SK-N-SH (cell line): ENCODE measurements around the gene SSTR4. TPM values are rescaled to one million over a fixed set of nuclear protein-coding genes. Genes with fewer than 3 reads are reported as not detected.

ENCODE experiments used
- CTCF ChIA-PET: fragments of 300-600, 350-600 bp; formaldehyde crosslinking; extraction: SDS; loops from one replicate; lab custom pipeline; 2021; lab: Yijun Ruan, JAX
- POLR2A ChIA-PET: fragments of 350-600 bp; sonication (Branson Sonifier 250); formaldehyde crosslinking; extraction: SDS; loops from one replicate; lab custom pipeline; 2020; ENCODE audit warnings: antibody characterized with exemption, inconsistent platforms; lab: Yijun Ruan, JAX
- DNase-seq: peaks from one replicate; pipeline ENCODE4 v3.0.0; 2012
- H2AFZ ChIP-seq: fragments of 200-600 bp; sonication (generic); 2 replicates; pipeline ENCODE4 v1.8.1; 2016; ENCODE audit warnings: antibody characterized with exemption, mild to moderate bottlenecking, low read depth
- H3F3A ChIP-seq: fragments of 200-600 bp; sonication (generic); replicated peaks from 2 replicates; pipeline ENCODE3; 2016; ENCODE audit warnings: antibody characterized with exemption, mild to moderate bottlenecking; ENCODE audit not compliant: insufficient read depth
- H3K27ac ChIP-seq, 2 experiments: fragments of 200-500 bp in 1 of 2; fragments of 200-600 bp in 1 of 2; sonication (Bioruptor generic) in 1 of 2; sonication (generic), shearing (Covaris generic) in 1 of 2; 2 replicates each; pipeline versions ENCODE4 v1.5.1 to v1.6.1; 2014 to 2016; ENCODE audit warnings: low read depth in 2 of 2, inconsistent platforms in 1 of 2, low read length in 1 of 2, mild to moderate bottlenecking in 1 of 2, mixed read lengths in 1 of 2
- H3K27me3 ChIP-seq: fragments of 200-600 bp; sonication (generic), shearing (Covaris generic); 2 replicates; pipeline ENCODE4 v1.6.1; 2016; ENCODE audit warnings: mixed run types; ENCODE audit not compliant: insufficient read depth
- H3K36me3 ChIP-seq, 2 experiments: fragments of 200-500 bp in 1 of 2; fragments of 200-600 bp in 1 of 2; sonication (Bioruptor generic) in 1 of 2; sonication (generic) in 1 of 2; replicated peaks in 1 of 2; 2 replicates each; pipeline versions ENCODE3 to v1.5.1; 2014 to 2016; ENCODE audit warnings: low read length in 1 of 2, mild to moderate bottlenecking in 1 of 2; ENCODE audit not compliant: insufficient read depth in 2 of 2, control insufficient read depth in 1 of 2
- H3K4me1 ChIP-seq, 2 experiments: fragments of 200-500 bp in 1 of 2; fragments of 200-600 bp in 1 of 2; sonication (Bioruptor generic) in 1 of 2; sonication (generic), shearing (Covaris generic) in 1 of 2; 2 replicates each; pipeline versions ENCODE4 v1.5.1 to v1.6.1; 2014 to 2016; ENCODE audit warnings: low read depth in 1 of 2, low read length in 1 of 2, mixed run types in 1 of 2; ENCODE audit not compliant: insufficient read depth in 2 of 2, control insufficient read depth in 1 of 2
- H3K4me2 ChIP-seq: fragments of 200-600 bp; sonication (generic), shearing (Covaris generic); 2 replicates; pipeline ENCODE4 v1.6.1; 2017; ENCODE audit warnings: mixed run types
- H3K4me3 ChIP-seq, 2 experiments: fragments of 200-500 bp in 1 of 2; fragments of 200-600 bp in 1 of 2; sonication (Bioruptor generic) in 1 of 2; sonication (generic), shearing (Covaris generic) in 1 of 2; 2 replicates each; pipeline versions ENCODE4 v1.5.1 to v1.8.1; 2014 to 2016; ENCODE audit warnings: low read depth in 2 of 2, inconsistent platforms in 1 of 2, low read length in 1 of 2, mild to moderate bottlenecking in 1 of 2, mixed read lengths in 1 of 2, moderate library complexity in 1 of 2
- H3K79me2 ChIP-seq: fragments of 200-600 bp; sonication (generic); 2 replicates; pipeline ENCODE4 v1.8.1; 2017; ENCODE audit warnings: mild to moderate bottlenecking; ENCODE audit not compliant: insufficient read depth
- H3K9ac ChIP-seq: fragments of 200-600 bp; sonication (generic); 2 replicates; pipeline ENCODE4 v1.6.1; 2017; ENCODE audit warnings: mixed run types
- H3K9me2 ChIP-seq: fragments of 200-600 bp; sonication (generic); 2 replicates; pipeline ENCODE4 v1.6.1; 2017; ENCODE audit warnings: mixed run types
- H3K9me3 ChIP-seq: fragments of 200-600 bp; sonication (generic); 2 replicates; pipeline ENCODE4 v1.6.1; 2017; ENCODE audit warnings: mixed run types, mild to moderate bottlenecking, moderate library complexity
- H4K20me1 ChIP-seq: fragments of 200-600 bp; sonication (generic); 2 replicates; pipeline ENCODE4 v1.6.1; 2017; ENCODE audit warnings: mild to moderate bottlenecking, mixed run types; ENCODE audit not compliant: insufficient read depth
- CHD2 ChIP-seq: fragments of 150-350 bp; IDR thresholded peaks from 2 replicates; pipeline ENCODE4 v1.6.1; 2018; ENCODE audit warnings: low read length; ENCODE audit not compliant: partially characterized antibody
- FOSL2 ChIP-seq: IDR thresholded peaks from 2 replicates; pipeline ENCODE4 v1.4.0; 2012; ENCODE audit warnings: low read depth, mild to moderate bottlenecking, moderate library complexity, borderline replicate concordance
- FOXJ3 ChIP-seq: sonication (generic); formaldehyde crosslinking; IDR thresholded peaks from 2 replicates; pipeline ENCODE4 v1.5.1; 2020; ENCODE audit warnings: mild to moderate bottlenecking, missing genetic modification reagents
- GABPA ChIP-seq: IDR thresholded peaks from 2 replicates; pipeline ENCODE4 v1.4.0; 2012; ENCODE audit warnings: low read depth, mild to moderate bottlenecking
- JUND ChIP-seq: IDR thresholded peaks from 2 replicates; pipeline ENCODE4 v1.4.0; 2012
- MEF2A ChIP-seq: IDR thresholded peaks from 2 replicates; pipeline ENCODE4 v1.4.0; 2012; ENCODE audit warnings: low read depth, borderline replicate concordance
- NFIC ChIP-seq: IDR thresholded peaks from 2 replicates; pipeline ENCODE4 v1.4.0; 2012; ENCODE audit warnings: borderline replicate concordance
- POLR2AphosphoS5 ChIP-seq: IDR thresholded peaks from 2 replicates; pipeline ENCODE4 v1.6.1; 2012; ENCODE audit warnings: low read depth, low read length
- RXRA ChIP-seq: IDR thresholded peaks from 2 replicates; pipeline ENCODE4 v1.4.0; 2012; ENCODE audit warnings: low read depth, mild to moderate bottlenecking, borderline replicate concordance
- SIN3A ChIP-seq: IDR thresholded peaks from 2 replicates; pipeline ENCODE4 v1.6.1; 2012; ENCODE audit warnings: low read depth, mild to moderate bottlenecking, low read length, moderate library complexity, borderline replicate concordance
- TAF1 ChIP-seq: IDR thresholded peaks from 2 replicates; pipeline ENCODE4 v1.6.1; 2012; ENCODE audit warnings: low read depth, mild to moderate bottlenecking, low read length, moderate library complexity, borderline replicate concordance
- TCF12 ChIP-seq: IDR thresholded peaks from 2 replicates; pipeline ENCODE4 v1.4.0; 2012
- USF1 ChIP-seq: IDR thresholded peaks from 2 replicates; pipeline ENCODE4 v1.4.0; 2012; ENCODE audit warnings: low read depth, borderline replicate concordance
- WGBS: methylation state at CpG from one replicate; pipeline ENCODE4 v1.1.6; 2017; ENCODE audit warnings: low lambda C conversion rate; 5-methylcytosine and 5-hydroxymethylcytosine counted together
- polyA plus RNA-seq, 3 experiments: library from polyadenylated mRNA; depleted of rRNA; stranded (reverse); fragments of >200 nt; gene quantifications; 2 replicates each; pipeline ENCODE4 v1.2.3, GENCODE V29; 2012

The SSTR4 gene
- polyA plus RNA-seq, 1 of the 3 experiments (the other 2 are of a cell fraction): not detected

GRCh38 chr20:23019403-23019802, 15.7 kb upstream of the SSTR4 start:
- H3K9ac ChIP-seq: no peak overlapping the region
- no peak overlapping the region for H3K4me2 ChIP-seq
- no peak for DNase-seq
- no peaks in the 10 kb centered on the region for H3K36me3 ChIP-seq
- POLR2A ChIA-PET: no interaction called here
- H3K27me3 ChIP-seq: peaks cover 20% of the 10 kb centered on the region; the same call in 1 of the 2 replicates
- H3K27ac ChIP-seq: no peak overlapping the region
- no peak overlapping the region for H3K4me3 ChIP-seq
- H2AFZ ChIP-seq: no peak overlapping the region
- H3K9me2 ChIP-seq: no peaks in the 10 kb centered on the region
- no peaks in the 10 kb centered on the region for H3F3A ChIP-seq
- 13% methylated on average over 7 of the region's 7 CpGs for WGBS
- no peaks in the 10 kb centered on the region for H3K4me1 ChIP-seq
- CTCF ChIA-PET: no interaction called here
- no peak for TF ChIP-seq MEF2A
- no peak for TF ChIP-seq JUND
- H3K79me2 ChIP-seq: no peaks in the 10 kb centered on the region
- H3K9me3 ChIP-seq: no peaks in the 10 kb centered on the region
- H4K20me1 ChIP-seq: no peaks in the 10 kb centered on the region

- no peaks in the 10 kb centered on the region for H3K4me1 ChIP-seq
- no peak for DNase-seq
- no peak overlapping the region for H3K4me3 ChIP-seq
- H3F3A ChIP-seq: no peaks in the 10 kb centered on the region
- no peaks in the 10 kb centered on the region for H4K20me1 ChIP-seq
- H3K9ac ChIP-seq: no peak overlapping the region
- TF ChIP-seq TAF1 (no peak), USF1 (no peak), FOSL2 (no peak), GABPA (no peak), NFIC (no peak), CHD2 (no peak), TCF12 (no peak), FOXJ3 (CRISPR knock-in tag) (no peak), POLR2AphosphoS5 (no peak), SIN3A (no peak), RXRA (no peak)
- ChIA-PET CTCF (interaction anchor here (0.9 kb wide), 1 partner anchor 686 kb away, joined by 3 read pairs; no protein-coding TSS in a partner anchor), POLR2A (no interaction called here)
- H3K27ac ChIP-seq: no peak overlapping the region
- H3K27me3 ChIP-seq: peaks cover 20% of the 10 kb centered on the region; the same call in 1 of the 2 replicates
- no peak overlapping the region for H2AFZ ChIP-seq
- no peaks in the 10 kb centered on the region for H3K36me3 ChIP-seq
- no peaks in the 10 kb centered on the region for H3K9me3 ChIP-seq
- H3K9me2 ChIP-seq: no peaks in the 10 kb centered on the region
- 23% methylated on average over 12 of the region's 12 CpGs for WGBS
- no peak overlapping the region for H3K4me2 ChIP-seq
- no peaks in the 10 kb centered on the region for H3K79me2 ChIP-seq
These were observed 14.7 kb upstream of the SSTR4 start for GRCh38 chr20:23020230-23021018.
